ENCODE measurements around the gene MYADM.

Gene MYADM

DNA sequence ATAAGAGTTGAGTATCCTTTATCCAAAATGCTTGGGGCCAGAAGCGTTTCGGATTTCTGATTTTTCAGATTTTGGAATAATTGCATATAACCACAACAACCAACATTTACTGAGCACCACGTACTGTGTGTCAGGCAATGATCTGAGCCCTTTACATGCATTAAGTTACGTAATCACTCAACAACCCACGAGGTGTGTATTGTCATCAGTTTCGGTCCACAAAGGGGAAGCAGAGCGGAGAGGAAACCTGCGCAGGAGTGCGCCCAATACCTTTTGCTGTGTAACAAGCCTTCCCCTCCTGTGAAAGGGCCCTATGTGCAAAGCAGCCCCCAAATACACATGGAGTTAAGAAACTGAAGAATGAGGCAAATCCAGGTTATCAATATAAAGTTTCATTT is 22.8 kb upstream of the MYADM start:
- H3K9me3 ChIP-seq (ENCODE audit: low read depth, low read length), result no peaks in the 10 kb centered on the region
- H3K9ac ChIP-seq (ENCODE audit: insufficient read length), result no peak overlapping the region
- no peak overlapping the region for H3K4me3 ChIP-seq
- H3K36me3 ChIP-seq (ENCODE audit: insufficient read depth, low read length), result no peaks in the 10 kb centered on the region
- DNase-seq (ENCODE audit: low read depth, low spot score), result no peak
- TF ChIP-seq POLR2AphosphoS5 (IDR thresholded peaks at IDR 0.05; ENCODE audit: borderline replicate concordance, low read depth, low read length), result no peak
- no peak for TF ChIP-seq FOXP2 (optimal IDR thresholded peaks at IDR 0.05; ENCODE audit: control extremely low read depth, extremely low read length, insufficient read depth)
- no peak for TF ChIP-seq EZH2 (IDR thresholded peaks at IDR 0.05)
- no peak overlapping the region for H3K27ac ChIP-seq

DNA sequence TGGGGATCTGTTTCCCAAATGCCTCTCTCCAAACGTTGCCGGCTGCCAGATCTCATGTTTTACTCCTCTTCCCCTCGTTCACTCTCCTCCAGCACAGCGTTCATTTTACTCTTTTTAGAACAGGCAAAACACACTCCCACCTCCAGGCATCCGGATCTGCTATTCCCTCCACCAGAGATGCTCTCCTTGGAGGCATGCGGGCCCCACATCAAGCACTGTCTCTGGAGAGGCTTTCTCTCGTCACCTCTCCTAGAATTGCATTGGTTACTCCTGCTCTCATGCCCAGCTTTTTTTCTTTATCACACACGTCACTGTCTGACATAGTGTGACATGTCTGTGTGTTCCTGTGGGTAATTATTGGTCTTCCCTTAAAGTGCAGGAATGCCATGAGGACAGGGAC is 20.1 kb upstream of the MYADM start:
- Histone ChIP-seq H3K27ac (no peak overlapping the region), H3K9ac (ENCODE audit: insufficient read length) (no peak overlapping the region), H3K36me3 (ENCODE audit: insufficient read depth, low read length) (no peaks in the 10 kb centered on the region), H3K4me3 (no peak overlapping the region), H3K9me3 (ENCODE audit: low read depth, low read length) (no peaks in the 10 kb centered on the region)
- DNase-seq (ENCODE audit: low read depth, low spot score), result no peak
- TF ChIP-seq FOXP2 (optimal IDR thresholded peaks at IDR 0.05; ENCODE audit: control extremely low read depth, extremely low read length, insufficient read depth) (no peak), POLR2AphosphoS5 (IDR thresholded peaks at IDR 0.05; ENCODE audit: borderline replicate concordance, low read depth, low read length) (no peak), EZH2 (IDR thresholded peaks at IDR 0.05) (no peak)

GRCh38 chr19:53849237-53849676 is 18.4 kb upstream of the MYADM start:
- H3K9ac ChIP-seq (ENCODE audit: insufficient read length), result no peak overlapping the region
- no peaks in the 10 kb centered on the region for H3K36me3 ChIP-seq (ENCODE audit: insufficient read depth, low read length)
- H3K27ac ChIP-seq, result no peak overlapping the region
- no peaks in the 10 kb centered on the region for H3K9me3 ChIP-seq (ENCODE audit: low read depth, low read length)
- TF ChIP-seq FOXP2 (optimal IDR thresholded peaks at IDR 0.05; ENCODE audit: control extremely low read depth, extremely low read length, insufficient read depth) (no peak), POLR2AphosphoS5 (IDR thresholded peaks at IDR 0.05; ENCODE audit: borderline replicate concordance, low read depth, low read length) (no peak), EZH2 (IDR thresholded peaks at IDR 0.05) (no peak)
- no peak for DNase-seq (ENCODE audit: low read depth, low spot score)
- no peak overlapping the region for H3K4me3 ChIP-seq

DNA sequence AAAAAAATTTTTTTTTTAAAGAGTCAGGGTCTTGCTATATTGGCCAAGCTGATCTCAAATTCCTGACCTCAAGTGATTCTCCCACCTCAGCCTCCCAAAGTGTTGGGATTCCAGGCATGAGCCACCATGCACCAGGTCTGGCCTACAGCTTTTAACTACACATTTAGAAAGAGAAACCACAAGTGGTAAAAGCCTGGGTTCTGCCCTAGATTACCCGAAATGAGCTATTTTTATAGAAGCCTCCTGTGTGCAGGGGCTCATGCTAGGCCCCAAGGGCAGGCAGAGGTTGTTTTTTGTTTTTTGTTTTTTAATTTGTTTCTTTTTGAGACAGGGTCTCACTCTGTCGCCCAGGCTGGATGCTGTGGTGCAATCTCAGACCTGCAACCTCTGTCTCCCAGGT is 14.0 kb upstream of the MYADM start:
- H3K9me3 ChIP-seq (ENCODE audit: low read depth, low read length), result no peaks in the 10 kb centered on the region
- H3K27ac ChIP-seq, result no peak overlapping the region
- no peak for DNase-seq (ENCODE audit: low read depth, low spot score)
- H3K36me3 ChIP-seq (ENCODE audit: insufficient read depth, low read length), result no peaks in the 10 kb centered on the region
- TF ChIP-seq POLR2AphosphoS5 (IDR thresholded peaks at IDR 0.05; ENCODE audit: borderline replicate concordance, low read depth, low read length) (no peak), EZH2 (IDR thresholded peaks at IDR 0.05) (no peak), FOXP2 (optimal IDR thresholded peaks at IDR 0.05; ENCODE audit: control extremely low read depth, extremely low read length, insufficient read depth) (no peak)
- no peak overlapping the region for H3K4me3 ChIP-seq
- no peak overlapping the region for H3K9ac ChIP-seq (ENCODE audit: insufficient read length)

DNA sequence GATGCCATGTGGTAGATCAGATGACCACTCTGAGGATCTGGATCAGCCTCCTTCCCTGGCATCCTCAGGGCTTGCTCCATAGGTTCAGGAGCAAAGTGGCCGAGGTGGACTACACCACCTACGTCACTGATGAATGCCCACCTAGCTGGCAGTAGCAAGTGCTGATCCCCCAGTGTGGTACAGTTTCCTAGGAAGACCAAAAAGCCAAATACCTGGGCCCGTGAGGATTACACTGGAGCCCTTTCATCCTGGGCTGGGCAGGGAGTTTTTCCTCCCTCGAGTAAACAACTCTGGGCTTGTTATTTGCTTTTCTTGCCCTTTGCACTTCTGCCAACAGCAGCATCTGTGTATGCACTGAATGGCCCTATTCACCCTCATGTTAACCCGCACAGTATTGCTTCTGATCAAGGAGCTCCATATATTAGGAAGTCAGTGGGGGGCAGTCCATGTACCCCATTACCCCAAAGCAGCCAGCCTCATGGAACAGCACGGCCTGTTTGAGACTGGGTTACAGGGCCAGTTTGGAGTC is 3.3 kb upstream of the MYADM start:
- no peak for DNase-seq (ENCODE audit: low read depth, low spot score)
- no peak for TF ChIP-seq POLR2AphosphoS5 (IDR thresholded peaks at IDR 0.05; ENCODE audit: borderline replicate concordance, low read depth, low read length)
- TF ChIP-seq EZH2 (IDR thresholded peaks at IDR 0.05), result no peak
- no peak for TF ChIP-seq FOXP2 (optimal IDR thresholded peaks at IDR 0.05; ENCODE audit: control extremely low read depth, extremely low read length, insufficient read depth)
- Histone ChIP-seq H3K27ac (no peak overlapping the region), H3K9ac (ENCODE audit: insufficient read length) (no peak overlapping the region), H3K9me3 (ENCODE audit: low read depth, low read length) (no peaks in the 10 kb centered on the region), H3K4me3 (no peak overlapping the region), H3K36me3 (ENCODE audit: insufficient read depth, low read length) (no peaks in the 10 kb centered on the region)

GRCh38 chr19:53865523-53865917 is 2.2 kb upstream of the MYADM start:
- no peak for DNase-seq (ENCODE audit: low read depth, low spot score)
- H3K9me3 ChIP-seq (ENCODE audit: low read depth, low read length), result no peaks in the 10 kb centered on the region
- no peaks in the 10 kb centered on the region for H3K36me3 ChIP-seq (ENCODE audit: insufficient read depth, low read length)
- H3K9ac ChIP-seq (ENCODE audit: insufficient read length), result no peak overlapping the region
- no peak overlapping the region for H3K4me3 ChIP-seq
- no peak overlapping the region for H3K27ac ChIP-seq
- TF ChIP-seq FOXP2 (optimal IDR thresholded peaks at IDR 0.05; ENCODE audit: control extremely low read depth, extremely low read length, insufficient read depth) (no peak), EZH2 (IDR thresholded peaks at IDR 0.05) (no peak), POLR2AphosphoS5 (IDR thresholded peaks at IDR 0.05; ENCODE audit: borderline replicate concordance, low read depth, low read length) (no peak)

DNA sequence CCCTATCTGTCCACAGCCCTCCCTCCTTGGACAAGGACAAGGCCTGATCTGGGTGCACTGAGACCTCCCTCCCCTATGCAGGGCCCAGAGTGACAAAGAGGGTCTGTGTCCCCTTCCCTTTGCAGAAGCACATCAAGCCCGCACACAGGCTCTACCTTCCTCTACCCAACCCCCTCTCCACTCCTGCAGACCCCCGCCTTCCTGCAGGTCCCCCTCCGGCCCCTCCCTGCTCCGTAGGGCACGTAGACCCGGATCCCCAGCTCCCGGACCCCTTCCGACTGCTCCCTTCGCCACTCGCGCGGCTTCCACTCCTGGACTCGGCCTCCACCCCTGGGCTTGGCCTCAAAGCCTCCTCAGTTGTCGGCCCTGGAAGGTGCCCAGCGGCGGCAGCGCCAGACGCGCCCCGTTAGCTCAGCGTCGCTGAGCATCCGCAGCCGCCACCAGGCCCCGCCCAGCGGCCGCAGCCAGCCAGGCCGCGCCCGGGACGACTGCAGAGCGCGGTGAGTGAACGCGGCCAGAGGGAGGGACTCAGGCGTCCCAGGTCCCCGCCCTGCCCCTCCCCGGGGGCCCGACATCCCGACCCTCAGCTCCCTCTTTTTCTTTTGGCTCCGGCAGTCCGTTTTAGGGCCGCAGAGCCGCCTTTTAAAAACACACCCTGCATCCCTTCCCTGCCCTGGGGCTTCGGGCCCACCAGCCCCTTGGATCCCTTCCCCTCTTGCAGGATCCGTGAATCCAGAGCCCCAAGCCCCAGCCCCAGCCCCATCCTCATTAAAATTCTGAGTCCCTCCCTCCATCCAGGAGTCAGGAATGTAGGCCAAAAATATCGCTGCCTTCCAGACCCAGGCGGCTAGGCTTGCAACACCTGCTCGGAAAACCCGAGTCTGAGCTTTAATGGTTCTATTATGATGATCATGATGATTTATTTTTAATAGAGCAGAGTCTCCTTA is 1.5 kb upstream of the MYADM start:
- no peaks in the 10 kb centered on the region for H3K9me3 ChIP-seq (ENCODE audit: low read depth, low read length)
- no peak for TF ChIP-seq FOXP2 (optimal IDR thresholded peaks at IDR 0.05; ENCODE audit: control extremely low read depth, extremely low read length, insufficient read depth)
- no peak for TF ChIP-seq POLR2AphosphoS5 (IDR thresholded peaks at IDR 0.05; ENCODE audit: borderline replicate concordance, low read depth, low read length)
- TF ChIP-seq EZH2 (IDR thresholded peaks at IDR 0.05), result no peak
- no peak overlapping the region for H3K9ac ChIP-seq (ENCODE audit: insufficient read length)
- no peaks in the 10 kb centered on the region for H3K36me3 ChIP-seq (ENCODE audit: insufficient read depth, low read length)
- H3K27ac ChIP-seq, result no peak overlapping the region
- no peak overlapping the region for H3K4me3 ChIP-seq
- no peak for DNase-seq (ENCODE audit: low read depth, low spot score)

DNA sequence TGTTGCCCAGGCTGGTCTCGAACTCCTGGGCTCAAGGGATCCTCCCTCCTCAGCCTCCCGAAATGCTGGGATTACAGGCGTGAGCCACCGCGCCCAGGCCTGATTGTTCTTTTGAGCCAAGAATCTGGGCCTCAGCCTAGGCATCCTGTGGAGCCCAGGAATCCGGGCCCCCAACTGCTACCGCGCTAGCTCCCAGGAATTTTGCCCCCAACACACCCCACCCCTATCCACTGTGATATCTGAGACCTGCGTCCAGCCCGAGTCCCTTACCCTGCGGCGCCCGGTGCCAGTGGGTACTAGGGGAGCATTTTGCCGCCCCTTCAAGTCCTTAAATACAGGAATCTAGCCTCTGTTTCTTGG is 838 bp upstream of the MYADM start:
- peak overlapping the region; percentile 80 for H3K4me3 ChIP-seq
- no peak for TF ChIP-seq FOXP2 (optimal IDR thresholded peaks at IDR 0.05; ENCODE audit: control extremely low read depth, extremely low read length, insufficient read depth)
- TF ChIP-seq EZH2 (IDR thresholded peaks at IDR 0.05), result no peak
- no peak for TF ChIP-seq POLR2AphosphoS5 (IDR thresholded peaks at IDR 0.05; ENCODE audit: borderline replicate concordance, low read depth, low read length)
- DNase-seq (ENCODE audit: low read depth, low spot score), result no peak
- H3K27ac ChIP-seq, result peak overlapping the region; percentile 57; the same call in 1 of the 2 replicates
- H3K36me3 ChIP-seq (ENCODE audit: insufficient read depth, low read length), result no peaks in the 10 kb centered on the region
- H3K9me3 ChIP-seq (ENCODE audit: low read depth, low read length), result no peaks in the 10 kb centered on the region
- H3K9ac ChIP-seq (ENCODE audit: insufficient read length), result peak overlapping the region; percentile 49

Data from SK-N-MC (cell line).